Lower lobe of right lung (tissue), 2 donors: ENCODE results near the gene PATL1. TPM values are rescaled to one million over a fixed set of nuclear protein-coding genes. Genes with fewer than 3 reads are reported as not detected.

Experiments
- ATAC-seq, 2 donors: fragments of 200-7000 bp; cut with Tn5 transposase; one replicate each; pipeline ENCODE4 v1.9.1; 2020 to 2022; ENCODE audit warnings: mild to moderate bottlenecking in 2 of 2, moderate library complexity in 2 of 2
- DNase-seq: peaks from one replicate; pipeline ENCODE4 v3.0.0-alpha.2; 2020
- H3K27ac ChIP-seq: fragments of 200-600 bp; one replicate; pipeline ENCODE4 v1.8.0; 2022
- H3K27me3 ChIP-seq: fragments of 200-600 bp; one replicate; pipeline ENCODE4 v1.8.0; 2022; ENCODE audit warnings: low read depth
- H3K36me3 ChIP-seq: fragments of 200-600 bp; one replicate; pipeline ENCODE4 v1.8.0; 2022; ENCODE audit warnings: mild to moderate bottlenecking
- H3K4me1 ChIP-seq: fragments of 200-600 bp; one replicate; pipeline ENCODE4 v1.8.0; 2022
- H3K4me3 ChIP-seq: fragments of 200-600 bp; one replicate; pipeline ENCODE4 v1.8.0; 2022; ENCODE audit warnings: mild to moderate bottlenecking
- H3K9me3 ChIP-seq: fragments of 200-600 bp; one replicate; pipeline ENCODE4 v1.8.0; 2022
- intact Hi-C: fragments of 100-400 bp; cut with DNase I; formaldehyde crosslinking; loops from one replicate; pipeline ENCODE4 v1.11.0; 2022
- microRNA-seq: library from miRNA; unstranded; fragments of <30 nt; microRNA quantifications from one replicate; pipeline ENCODE4 v1.2.0, GENCODE V29; 2020; ENCODE audit warnings: borderline number of aligned reads
- total RNA-seq: library from RNA; stranded (reverse); fragmentation: NEBNext Ultra II Directional; extraction: Animal tissue kit (Norgen Biotek cat#: 25700); gene quantifications from one replicate; pipeline ENCODE4 v1.2.1, GENCODE V29; 2021
- TF ChIP-seq, protein P1 (sequence below): fragments of 200-600 bp; IDR thresholded peaks from one replicate; pipeline ENCODE4 v1.8.0; 2022; ENCODE audit warnings: antibody characterized with exemption, mild to moderate bottlenecking
- donor health status: DM: no; HTN: yes; CAD: no; lungs with severe emphysema.

The PATL1 gene
- total RNA-seq, 1 donor from 2014 or later = 38.2 TPM

DNA sequence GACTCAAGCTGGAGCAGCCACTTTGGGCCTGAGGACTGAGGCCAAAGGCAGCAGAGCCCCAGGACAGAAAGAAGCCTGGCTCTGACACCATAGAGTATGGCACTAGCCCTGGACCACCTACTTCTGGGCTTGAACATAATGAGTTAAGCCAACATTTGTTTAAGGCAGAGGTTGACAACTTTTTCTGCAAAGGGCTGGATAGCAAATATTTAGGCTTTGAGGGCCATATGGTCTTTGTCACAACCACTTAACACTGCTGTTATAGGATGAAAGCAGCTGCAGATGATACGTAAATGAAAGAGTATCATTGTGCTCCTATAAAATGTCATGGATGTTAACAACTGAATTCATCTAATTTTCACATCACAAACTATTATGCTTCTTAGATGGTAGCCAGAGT is 69.9 kb downstream of the PATL1 start:
- Histone ChIP-seq H3K4me1 (no peaks in the 10 kb centered on the region), H3K27me3 (no peaks in the 10 kb centered on the region), H3K36me3 (peaks cover 100% of the 10 kb centered on the region), H3K9me3 (no peaks in the 10 kb centered on the region), H3K27ac (no peak overlapping the region), H3K4me3 (no peak overlapping the region)
- TF ChIP-seq, protein P1, sequence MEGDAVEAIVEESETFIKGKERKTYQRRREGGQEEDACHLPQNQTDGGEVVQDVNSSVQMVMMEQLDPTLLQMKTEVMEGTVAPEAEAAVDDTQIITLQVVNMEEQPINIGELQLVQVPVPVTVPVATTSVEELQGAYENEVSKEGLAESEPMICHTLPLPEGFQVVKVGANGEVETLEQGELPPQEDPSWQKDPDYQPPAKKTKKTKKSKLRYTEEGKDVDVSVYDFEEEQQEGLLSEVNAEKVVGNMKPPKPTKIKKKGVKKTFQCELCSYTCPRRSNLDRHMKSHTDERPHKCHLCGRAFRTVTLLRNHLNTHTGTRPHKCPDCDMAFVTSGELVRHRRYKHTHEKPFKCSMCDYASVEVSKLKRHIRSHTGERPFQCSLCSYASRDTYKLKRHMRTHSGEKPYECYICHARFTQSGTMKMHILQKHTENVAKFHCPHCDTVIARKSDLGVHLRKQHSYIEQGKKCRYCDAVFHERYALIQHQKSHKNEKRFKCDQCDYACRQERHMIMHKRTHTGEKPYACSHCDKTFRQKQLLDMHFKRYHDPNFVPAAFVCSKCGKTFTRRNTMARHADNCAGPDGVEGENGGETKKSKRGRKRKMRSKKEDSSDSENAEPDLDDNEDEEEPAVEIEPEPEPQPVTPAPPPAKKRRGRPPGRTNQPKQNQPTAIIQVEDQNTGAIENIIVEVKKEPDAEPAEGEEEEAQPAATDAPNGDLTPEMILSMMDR = no peak
- DNase-seq (no peak), ATAC-seq (no peak)
- intact Hi-C loops = no loop called here

Small RNA genes lying within 50 kb of the gene (microRNA-seq; reads per million reads assigned to microRNA genes)
- gene MIR3162 = not detected

Other genes starting within 250 kb of the PATL1 start
- not detected for gene OR5A2, start 242.6 kb downstream of the PATL1 start, total RNA-seq
- gene OR5A1, start 232.6 kb downstream of the PATL1 start, total RNA-seq = not detected
- not detected for gene OR4D6, start 212.1 kb downstream of the PATL1 start, total RNA-seq
- gene OR4D10, start 195.7 kb downstream of the PATL1 start, total RNA-seq = not detected
- gene OR4D11, start 165.5 kb downstream of the PATL1 start, total RNA-seq = not detected
- not detected for gene OR4D9, start 157.5 kb downstream of the PATL1 start, total RNA-seq
- 37.7 TPM for gene OSBP, start 53.3 kb downstream of the PATL1 start, total RNA-seq
- not detected for gene OR10V1, start 44.8 kb upstream of the PATL1 start, total RNA-seq
- gene STX3, start 86.3 kb upstream of the PATL1 start, total RNA-seq = 59.4 TPM
- gene MRPL16, start 141.7 kb upstream of the PATL1 start, total RNA-seq = 29.7 TPM
- not detected for gene CBLIF, start 176.5 kb upstream of the PATL1 start, total RNA-seq
- gene TCN1, start 197.4 kb upstream of the PATL1 start, total RNA-seq = 1.7 TPM
- gene OOSP3, start 209.7 kb upstream of the PATL1 start, total RNA-seq = not detected